HG03520 (cell line): ENCODE measurements around the gene CD247.

ENCODE experiments used
- ATAC-seq: cut with Tn5 transposase; IDR thresholded peaks from one replicate; pipeline ENCODE4 v1.9.1; 2021; ENCODE audit warnings: mild to moderate bottlenecking, moderate library complexity; ENCODE audit not compliant: unreplicated experiment

The CD247 gene

GRCh38 chr1:167512046-167512654 is 6.2 kb downstream of the CD247 start:
- no peak for ATAC-seq

DNA sequence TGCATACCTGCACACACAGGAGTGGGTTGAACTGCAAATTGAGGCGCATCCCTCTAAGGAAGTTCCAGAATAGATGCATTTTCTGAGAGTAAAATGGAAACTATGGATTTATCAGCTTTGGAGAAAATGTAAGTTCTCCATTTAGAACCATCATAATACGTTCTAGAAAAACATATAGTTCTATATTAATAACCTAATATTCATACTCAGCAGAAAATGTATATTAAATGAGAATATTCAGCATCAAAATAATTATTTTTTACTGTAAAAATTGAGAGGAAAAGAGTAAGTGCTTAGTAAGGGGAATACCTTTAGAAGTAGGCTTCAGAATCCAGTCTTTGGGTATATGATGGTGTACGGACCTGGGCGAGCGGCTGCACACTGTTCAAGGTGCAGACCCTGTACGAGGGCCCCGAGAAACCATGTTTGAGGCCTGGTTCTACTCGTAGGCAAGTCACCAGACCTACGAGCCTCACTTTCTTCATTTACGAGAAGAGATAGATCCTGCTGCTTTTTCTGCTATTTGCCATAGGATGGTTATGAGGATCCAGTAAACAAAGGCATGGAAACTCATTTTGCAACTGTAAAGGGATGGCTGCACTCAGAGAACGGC is 6.8 kb downstream of the CD247 start:
- ATAC-seq, result no peak

GRCh38 chr1:167510881-167511280 is 7.4 kb downstream of the CD247 start:
- ATAC-seq, result no peak

- ATAC-seq, result no peak
Measured at GRCh38 chr1:167510244-167510643, 8.1 kb downstream of the CD247 start.

- ATAC-seq, result no peak
Measured at GRCh38 chr1:167509587-167509986, 8.7 kb downstream of the CD247 start.

- no peak for ATAC-seq
Measured at GRCh38 chr1:167507719-167508118, 10.6 kb downstream of the CD247 start.

DNA sequence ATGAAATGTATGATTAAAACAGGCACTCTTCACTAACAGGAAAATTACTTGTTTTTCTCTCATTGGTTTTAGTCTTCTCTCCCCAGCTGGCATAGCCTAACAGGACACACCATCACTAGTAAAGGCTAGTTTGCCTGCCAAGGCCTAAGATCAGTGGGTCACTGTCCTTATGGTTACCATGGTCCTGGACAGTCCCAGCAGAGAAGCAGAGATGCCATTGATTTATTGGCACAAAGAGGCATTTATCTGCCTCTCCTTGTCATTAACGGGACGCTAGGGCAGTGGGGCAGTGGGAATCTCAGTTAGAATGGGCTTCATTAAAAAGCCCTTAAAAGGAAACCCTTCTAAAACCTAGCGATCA is 13.9 kb downstream of the CD247 start:
- ATAC-seq, result no peak

DNA sequence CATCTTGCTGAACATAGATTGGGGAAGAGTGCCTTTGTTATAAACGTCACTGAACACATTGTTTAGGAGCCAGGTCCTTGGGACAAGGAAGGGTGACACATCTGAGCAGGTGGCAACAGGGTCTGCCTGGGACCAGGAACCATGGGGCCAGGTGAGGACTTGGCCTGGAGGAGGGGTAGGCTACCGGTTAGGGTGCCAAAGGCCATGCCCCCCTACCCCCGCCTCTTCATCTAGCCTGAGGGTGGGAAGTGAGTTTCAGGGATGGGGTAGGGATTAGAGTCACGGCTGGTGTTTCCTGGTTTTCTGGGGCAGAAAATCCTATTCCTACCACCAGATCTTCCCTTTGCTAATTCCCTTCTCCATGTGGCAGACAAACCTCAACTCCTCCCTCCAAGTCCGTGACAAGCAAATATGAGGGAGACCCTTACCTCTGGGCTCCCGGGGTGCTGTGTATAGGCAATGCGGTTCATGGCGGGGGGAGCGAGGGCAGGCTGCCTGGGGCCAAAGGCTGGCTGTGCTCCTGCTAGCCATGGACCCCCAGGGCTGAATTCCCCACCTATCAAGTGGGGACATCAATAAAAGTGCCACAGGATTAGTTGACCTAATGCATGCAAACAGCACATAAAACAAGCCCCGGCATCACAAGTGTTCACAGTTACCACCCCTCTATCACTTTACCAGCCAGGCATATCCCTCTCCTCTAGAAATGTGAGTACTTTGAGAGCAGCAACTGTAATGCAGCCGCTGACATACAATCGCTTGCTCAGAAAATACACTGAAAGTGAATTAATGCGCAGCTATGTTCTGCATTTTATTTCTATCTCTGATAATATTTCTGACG is 14.5 kb downstream of the CD247 start:
- no peak for ATAC-seq

DNA sequence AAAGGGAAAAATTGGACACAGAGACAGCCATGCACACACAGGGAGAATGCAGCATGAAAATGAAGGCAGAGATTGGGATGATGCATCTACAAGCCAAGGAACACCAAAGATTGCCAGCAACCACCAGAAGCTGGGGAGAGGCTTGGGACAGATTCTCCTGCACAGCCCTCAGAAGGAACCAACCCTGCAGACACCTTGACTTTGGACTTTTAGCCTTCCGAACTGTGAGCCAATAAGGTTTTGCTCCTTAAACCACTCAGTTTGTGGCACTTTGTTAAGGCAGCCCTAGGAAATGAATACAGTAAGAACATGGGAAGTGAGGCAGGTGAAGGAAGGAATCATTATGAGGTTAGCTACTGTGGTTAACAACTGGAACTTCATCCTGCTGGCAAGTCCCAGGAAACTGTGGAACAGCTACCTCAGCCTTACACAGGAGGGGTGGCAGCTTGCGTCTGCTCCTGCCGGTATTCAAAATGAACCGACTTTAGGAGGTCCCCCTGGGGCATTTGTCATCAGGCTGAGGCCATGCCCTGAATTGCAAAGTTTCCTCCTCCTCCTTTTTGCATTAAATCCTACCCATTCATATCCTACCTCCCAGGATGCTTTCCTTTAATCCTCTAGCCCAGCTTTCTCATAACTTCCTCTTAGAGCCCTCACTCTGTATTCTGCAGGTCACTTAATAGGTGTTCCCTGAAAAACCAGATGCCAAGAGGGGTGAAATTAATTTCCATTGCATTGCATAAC is 15.4 kb downstream of the CD247 start:
- no peak for ATAC-seq

- ATAC-seq, result no peak
Measured at GRCh38 chr1:167502192-167502551, 16.2 kb downstream of the CD247 start.

DNA sequence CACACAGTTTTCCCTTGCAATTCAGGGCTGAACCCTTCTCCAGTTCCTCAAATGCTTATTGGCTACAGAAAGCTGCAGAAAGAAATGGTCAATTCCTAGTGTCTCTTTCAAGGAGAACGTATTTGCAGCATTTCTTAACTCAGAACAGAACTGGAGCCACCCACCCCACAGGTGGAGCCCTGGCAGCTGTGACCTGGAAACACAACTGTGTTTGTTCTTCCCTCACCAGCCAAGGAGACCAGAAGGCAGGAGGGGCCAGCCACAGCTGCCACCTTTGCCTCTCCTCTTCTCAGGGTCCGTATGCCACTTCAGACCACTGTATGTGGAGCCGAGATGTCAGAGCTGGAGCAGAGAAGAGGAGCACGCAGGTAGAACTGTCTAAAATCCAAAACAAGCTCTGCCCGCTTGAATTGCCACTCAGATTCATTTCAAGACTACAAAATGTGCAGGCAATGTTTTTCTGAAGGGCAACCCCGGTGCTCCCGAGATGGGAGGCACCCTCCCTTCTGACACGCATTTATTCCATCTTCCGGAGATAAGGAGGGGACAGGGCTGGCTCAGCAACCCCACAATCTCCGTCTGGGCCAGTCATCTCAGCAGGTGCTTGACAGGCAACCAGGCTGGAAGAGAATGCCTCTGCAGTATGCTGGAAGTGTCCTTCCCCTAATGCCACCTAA is 16.7 kb downstream of the CD247 start:
- no peak for ATAC-seq

DNA sequence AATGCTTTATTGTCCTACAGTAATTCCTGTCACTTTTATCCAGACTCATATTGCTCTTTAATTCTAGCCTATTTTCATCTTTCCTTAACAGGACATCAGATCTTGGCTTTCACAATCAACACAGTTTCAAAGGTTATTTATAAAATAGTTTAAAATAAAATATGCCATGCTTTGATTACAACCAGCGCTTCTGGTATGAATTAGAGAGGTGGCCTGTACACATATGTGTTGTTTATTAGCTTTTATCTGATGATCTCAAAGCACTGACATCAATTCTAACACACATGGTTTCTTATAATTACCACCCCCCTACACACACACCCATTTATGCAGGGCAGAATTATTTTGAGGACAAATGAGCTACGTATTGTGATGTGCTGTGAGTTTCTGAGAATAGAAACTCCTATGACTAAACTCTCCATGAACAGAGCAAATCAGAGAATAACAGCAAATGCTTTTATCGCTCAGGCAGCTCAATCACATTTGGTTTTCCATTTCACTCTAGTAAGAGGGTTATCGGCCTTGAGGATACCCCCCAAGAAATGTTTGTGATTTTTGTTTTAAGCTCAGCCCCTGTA is 18.0 kb downstream of the CD247 start:
- no peak for ATAC-seq

GRCh38 chr1:167499664-167500101 is 18.6 kb downstream of the CD247 start:
- ATAC-seq, result peak; percentile 96

- no peak for ATAC-seq
Measured at GRCh38 chr1:167499106-167499505, 19.2 kb downstream of the CD247 start.

- ATAC-seq, result no peak
Measured at GRCh38 chr1:167496797-167497619, 21.3 kb downstream of the CD247 start.

GRCh38 chr1:167493372-167493771 is 25.0 kb downstream of the CD247 start:
- no peak for ATAC-seq

DNA sequence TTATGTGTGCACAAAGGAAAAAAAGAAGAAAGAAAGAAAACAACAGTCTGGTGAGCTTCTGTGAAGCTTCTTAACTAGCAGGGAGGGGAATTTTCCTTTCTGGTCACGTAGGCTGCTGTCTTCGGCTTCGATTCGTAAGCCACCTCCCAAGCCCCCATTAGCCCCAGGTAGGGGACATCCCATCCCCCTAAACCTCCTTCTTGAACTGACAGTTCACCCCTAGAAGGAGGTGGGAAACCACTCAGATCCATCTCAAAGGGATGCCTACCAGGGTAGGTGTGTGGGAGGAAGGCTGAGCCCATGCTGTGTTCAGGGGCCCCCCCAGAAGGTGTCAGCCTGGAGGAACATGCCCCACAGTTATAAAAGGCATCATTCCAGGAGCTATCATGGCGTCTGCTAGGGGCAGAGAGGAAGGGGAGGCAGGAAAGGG is 25.8 kb downstream of the CD247 start:
- ATAC-seq, result no peak

DNA sequence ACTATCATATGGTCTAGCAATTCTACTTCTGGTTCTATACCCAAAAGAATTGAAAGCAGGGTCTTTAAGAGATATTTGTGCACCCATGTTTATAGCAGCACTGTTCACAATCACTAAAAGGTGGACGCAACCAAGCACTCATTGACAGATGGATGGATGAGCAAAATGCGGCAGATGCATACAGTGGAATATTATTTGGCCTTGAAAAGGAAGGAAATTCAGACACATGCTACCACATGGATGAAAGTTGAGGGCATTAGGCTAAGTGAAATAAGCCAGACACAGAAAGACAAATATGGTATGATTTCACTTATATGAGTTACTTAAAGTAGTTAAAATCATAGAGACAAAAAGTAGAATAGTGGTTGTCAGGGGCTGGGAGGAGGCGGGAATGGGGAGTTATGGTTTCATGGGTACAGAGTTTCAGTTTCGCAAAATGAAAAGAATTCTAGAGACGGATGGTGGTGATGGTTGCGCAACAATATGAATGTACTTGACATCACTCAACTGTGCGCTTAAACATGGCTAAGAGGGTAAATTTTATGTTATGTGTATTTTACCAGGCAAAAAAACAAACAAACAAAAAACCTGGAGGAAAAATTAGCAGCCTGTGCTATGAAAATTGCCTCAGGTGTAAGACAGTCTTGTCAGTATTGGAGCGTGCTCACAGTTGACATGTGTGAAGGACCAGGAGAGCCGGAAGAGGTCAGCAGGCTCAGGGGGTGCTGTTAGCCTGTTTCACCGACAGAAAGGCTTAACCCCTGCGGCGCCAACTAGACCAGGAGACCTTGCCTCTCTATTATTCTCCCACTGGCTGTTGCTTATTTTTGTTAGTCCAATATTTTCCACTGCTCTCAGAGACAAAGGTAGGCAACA is 26.5 kb downstream of the CD247 start:
- no peak for ATAC-seq

DNA sequence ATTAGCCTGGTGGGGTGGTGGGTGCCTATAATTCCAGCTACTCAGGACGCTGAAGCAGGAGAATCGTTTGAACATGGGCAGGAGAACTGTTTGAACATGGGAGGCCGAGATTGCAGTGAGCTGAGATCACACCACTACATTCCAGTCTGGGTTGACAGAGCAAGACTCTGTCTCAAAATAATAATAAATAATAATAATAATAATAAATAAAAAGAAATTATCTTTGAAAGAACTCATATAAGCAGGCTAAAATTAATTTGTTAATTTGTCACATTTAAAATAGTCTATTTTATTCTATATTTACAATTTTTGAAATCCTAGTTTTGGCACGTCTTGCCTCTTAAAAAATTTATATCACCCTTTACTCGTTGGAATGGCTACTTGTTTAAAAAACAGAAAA is 27.6 kb downstream of the CD247 start:
- no peak for ATAC-seq
